Stimulated activated CD8-positive, alpha-beta memory T cell treated with anti-CD3 and anti-CD28 coated beads, Interleukin-4, amount 100 ng/mL, for 24 hours (primary cell): ENCODE measurements around the gene VAC14.

ENCODE experiments used
- DNase-seq: peaks from one replicate; pipeline ENCODE4 v3.0.0-alpha.2; 2020; ENCODE audit warnings: low read depth

VAC14 gene

DNA sequence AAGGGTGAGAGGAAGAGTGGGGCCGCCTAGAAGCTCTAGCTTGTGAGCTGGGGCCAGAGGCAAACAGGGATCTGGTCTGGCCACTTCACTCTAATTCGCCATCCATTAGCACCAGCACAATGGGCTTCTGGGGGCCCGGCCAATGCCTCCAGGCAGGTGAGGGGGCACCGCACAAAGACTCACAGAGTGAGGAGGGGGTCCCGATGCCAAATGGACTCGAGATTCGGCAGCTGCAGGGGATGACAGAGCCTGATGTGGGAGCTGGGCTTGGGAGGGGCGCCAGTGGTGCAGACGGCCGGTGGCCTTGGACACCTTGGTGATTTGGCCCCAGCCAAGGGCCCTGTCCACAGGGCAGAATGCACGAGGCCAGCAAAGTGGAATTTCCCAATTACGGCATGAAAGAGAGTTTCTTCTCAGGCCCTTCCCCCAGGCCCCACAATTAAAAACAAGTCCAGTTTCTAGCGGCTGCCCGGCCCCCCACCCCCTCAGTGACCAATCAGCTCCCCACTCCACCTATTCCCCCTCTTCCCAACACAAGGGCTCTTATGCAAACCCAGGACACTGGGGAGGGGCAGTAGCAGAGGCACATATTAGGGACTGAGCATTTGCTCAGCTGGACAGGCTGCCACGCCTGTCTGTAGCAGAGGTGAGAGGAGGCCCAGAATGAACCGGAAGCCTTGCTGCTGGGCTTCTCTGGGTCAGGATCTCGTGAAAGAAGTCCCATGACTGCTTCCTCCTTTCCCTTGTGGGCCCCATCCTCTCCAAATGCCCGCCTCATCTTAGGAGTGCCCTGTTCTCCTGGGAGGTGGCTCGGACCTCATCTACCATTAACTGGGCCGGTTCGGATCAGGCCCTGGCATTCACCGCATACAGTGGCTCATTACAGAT, 75.7 kb downstream of the VAC14 start:
- no peak for DNase-seq

DNA sequence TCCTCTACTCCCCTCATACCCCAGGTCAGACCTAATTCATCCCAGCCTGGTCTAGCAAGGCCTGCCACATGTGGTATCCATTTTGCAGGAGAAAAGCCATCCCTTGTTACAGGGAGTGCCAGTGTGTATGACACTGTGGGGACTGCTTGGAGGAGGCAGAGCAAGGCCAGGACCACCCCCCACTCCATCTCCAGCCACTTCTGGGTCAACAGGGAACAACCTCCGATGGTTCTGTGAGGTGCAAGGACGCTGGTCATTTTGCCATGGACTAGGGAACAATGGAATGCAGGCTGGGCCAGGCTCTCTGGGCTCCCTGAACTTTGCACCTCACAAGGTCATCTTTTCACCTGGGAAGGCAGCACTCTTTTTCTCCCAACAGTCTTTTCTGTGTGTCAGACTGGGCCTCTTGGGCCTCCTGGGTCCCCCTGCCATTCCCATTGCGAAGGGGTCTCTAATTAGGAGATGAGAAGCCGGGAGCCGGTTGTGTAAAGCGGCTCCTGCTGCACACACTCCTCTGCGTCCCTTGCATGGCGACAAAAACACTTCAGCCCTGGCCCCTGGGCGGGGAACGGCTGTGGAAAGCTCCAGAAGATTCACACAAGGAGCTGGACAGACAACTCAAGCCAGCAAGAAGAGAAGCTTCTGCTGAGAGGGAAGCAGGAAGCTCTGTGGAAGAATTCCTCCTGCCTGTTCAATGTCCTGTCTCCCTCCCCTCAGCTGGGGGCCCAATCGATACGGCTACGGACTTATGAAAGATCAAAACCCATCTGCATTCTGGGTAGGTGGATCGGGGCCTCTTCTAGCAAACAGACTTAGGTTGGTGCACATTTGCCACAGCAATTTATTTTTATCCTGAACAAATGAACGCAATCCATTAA, 76.6 kb downstream of the VAC14 start:
- DNase-seq = no peak

- DNase-seq = no peak
Observed at GRCh38 chr16:70723740-70724145, 77.2 kb downstream of the VAC14 start.

GRCh38 chr16:70721202-70721963, 79.6 kb downstream of the VAC14 start:
- DNase-seq = no peak

GRCh38 chr16:70720425-70721201, 80.3 kb downstream of the VAC14 start:
- DNase-seq = no peak

DNA sequence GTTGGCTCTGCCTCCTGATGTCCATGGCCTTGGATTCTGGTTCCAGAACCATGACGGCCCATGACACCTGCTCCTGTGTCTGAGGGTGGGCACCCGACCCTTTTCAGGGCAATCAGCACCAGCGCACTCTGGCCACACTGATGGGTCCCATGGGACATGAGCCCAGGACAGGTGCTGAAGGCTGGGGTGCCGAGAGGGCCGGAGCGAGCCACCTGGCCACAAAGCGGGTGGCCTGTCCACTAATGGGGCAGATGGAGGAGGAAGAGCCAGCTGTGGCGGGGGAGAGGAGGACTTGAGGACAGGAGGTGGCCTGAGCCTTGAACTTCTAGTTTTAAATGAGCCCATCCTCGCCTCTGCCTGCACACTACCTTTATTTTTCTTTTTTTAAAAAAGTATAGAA, 83.9 kb downstream of the VAC14 start:
- DNase-seq = no peak

DNA sequence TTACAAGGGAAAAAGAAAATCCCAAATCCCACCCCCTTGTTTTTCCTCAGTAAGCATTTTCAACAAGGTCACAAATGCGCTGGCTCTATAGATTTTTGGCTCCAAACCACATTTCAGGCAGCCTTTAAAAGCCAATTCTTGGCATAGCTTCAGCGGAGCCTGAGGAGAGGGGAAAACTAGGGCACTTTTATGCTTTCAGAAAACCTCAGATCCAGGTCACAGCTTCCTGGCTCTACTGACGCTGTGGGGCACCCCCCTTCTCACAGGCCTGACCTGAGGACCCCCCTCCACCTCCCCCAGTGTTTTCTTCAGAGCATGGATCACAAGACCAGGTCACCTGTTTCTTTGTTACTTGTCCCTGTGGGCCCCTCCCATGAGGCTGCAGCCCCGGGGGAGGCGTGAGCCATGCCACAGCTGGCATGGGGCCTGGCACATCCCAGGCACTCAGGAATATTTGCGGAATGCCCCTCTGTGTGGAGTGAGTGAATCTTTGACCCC, 85.0 kb downstream of the VAC14 start:
- DNase-seq = no peak

DNA sequence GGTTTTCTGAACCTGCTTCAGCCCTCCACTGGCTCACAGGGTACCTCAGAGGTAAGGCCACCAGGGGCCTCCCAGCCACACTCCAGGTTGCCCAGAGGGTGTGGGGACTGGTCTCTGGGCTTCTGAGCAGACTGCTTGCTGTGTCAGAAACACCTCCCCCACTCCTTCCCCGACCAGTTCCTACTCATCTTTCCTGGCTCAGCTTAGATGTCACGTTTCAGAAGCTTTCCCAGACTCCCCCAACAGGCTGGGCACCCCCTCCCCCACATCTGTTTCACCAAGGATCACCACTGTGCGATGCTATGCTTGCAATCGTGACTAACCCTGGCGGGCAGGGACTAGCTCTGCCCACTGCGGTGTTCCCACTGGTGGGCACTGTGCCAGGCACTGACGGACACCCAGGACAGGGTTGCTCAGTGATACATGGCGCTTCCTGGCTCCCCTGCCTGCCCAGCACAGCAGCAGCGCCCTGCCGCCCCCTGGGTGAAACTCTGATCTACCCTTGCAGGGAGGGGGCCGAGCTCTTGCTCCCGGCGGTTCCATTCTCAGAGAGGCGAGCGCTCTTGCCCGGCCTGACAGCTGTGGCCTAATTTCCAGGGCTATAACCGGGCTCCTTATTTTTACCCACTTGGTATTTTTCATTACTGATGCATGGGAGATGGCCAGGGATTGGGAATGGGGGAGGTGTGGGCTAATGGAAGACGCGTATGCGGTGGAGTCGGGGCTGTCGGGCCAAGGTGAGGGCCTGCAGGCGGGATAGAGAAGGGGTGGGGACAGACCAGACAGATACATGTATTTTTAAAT, 85.7 kb downstream of the VAC14 start:
- no peak for DNase-seq

DNA sequence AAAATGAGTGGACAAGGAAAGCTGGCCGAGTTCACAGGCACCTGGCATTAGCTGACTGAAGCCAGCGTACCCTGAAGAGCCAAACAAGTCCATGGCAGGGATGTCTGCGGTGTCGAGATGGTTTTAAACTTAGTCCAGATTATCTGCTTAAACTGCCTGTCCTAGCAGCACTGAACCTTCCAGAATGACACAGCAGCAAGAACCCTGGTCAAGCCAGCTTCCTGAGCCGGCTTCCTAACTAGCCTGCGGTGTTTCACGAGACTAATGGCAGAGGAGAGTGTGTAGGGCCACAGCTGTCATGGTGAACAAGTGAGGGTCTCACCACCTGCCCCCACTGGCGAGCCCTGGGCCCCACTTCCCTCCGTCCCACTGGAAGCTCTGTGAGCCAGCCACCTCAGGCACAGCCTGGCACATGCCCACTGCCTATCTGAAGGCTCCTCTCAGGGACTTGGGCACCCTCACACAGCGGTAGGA, 86.3 kb downstream of the VAC14 start:
- DNase-seq = no peak

- DNase-seq = no peak
Observed at GRCh38 chr16:70713824-70714223, 87.1 kb downstream of the VAC14 start.

DNA sequence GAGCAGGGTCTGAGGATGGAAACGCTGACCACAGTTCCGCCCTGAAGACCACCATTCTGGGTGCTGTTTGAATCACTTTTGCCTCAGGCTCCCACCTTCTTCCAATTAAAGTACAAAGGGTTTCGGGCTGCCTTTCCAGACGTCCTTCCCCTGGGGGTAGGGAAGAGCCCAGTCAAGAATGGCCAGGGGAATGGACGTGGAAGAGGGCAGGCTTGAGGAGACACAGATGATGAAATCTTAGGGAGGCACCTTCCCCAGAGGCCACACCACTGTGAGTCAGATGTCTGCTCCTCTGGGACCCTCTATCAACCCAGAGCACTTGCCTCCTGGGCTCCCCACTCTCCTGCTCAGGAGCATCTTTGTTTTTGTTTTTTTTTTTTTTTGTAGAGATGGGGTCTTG, 87.6 kb downstream of the VAC14 start:
- DNase-seq = no peak

GRCh38 chr16:70712942-70713341, 88.0 kb downstream of the VAC14 start:
- no peak for DNase-seq

DNA sequence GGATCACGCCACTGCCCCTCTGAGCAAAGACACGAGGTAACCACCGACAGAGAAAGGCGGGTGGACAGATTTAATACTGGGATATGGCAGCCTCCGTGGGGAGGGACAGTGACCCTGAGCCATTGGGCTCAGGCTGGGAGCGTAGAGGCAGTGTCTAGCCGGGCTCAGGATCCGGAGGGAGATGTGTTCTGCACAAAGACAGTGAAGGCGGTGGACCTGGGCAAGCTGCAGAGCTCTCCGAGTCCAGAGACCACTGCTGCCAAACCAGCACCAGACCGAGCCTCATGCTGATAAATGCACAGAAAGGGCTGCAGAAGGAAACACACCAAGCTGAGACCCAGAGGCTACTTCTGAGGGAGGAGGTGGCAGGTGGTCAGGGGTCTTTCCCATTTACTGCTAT, 88.6 kb downstream of the VAC14 start:
- no peak for DNase-seq

GRCh38 chr16:70711211-70712031, 89.5 kb downstream of the VAC14 start:
- no peak for DNase-seq

- DNase-seq = no peak
Observed at GRCh38 chr16:70710422-70711210, 90.3 kb downstream of the VAC14 start.

- no peak for DNase-seq
Observed at GRCh38 chr16:70709942-70710341, 91.0 kb downstream of the VAC14 start.

GRCh38 chr16:70709457-70709856, 91.5 kb downstream of the VAC14 start:
- no peak for DNase-seq

DNA sequence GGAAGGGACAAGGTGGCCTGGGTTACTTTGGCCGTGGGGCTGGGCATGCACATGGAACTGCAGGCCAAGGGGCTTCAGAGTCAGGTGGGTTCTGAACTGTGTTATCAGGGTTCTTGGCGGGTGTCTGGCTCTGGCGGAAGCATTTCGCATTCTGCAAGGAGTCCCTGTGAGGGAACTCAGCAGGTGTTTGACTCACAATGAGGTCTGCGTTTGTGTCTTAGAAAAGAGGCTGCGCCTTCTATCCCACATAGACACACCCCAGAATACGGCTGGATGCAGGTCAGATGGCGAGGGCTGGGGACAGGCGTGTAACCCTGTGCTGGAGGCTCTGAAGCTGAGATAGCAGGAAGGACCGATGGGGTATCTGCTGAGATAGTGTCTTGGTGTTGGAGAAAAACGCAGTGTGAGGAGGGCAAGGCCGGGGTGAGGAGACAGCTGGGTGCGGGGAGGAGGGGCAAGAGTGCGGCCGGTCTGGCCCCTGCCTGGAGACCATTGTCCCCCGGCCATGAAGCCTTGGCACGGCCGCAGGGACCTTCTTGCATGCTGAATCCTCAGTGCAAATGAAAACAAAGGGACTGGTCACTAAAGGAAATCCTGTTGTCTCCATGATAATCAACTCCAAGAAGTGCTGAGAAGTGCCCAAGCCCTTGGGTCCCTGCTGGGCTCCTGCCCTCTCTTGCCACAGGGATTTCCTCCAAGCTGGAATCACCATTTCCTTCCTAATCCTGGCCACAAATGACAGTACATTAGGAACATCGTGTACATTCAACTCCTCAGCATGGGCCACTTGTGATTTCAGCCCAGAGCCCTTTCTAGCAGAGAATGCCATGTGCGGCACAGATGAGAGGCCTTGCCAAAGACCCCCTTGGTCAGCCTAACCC, 92.4 kb downstream of the VAC14 start:
- DNase-seq = no peak
